ENCODE results near the gene WFDC1.
A peak's percentile ranks its signal among the peaks of the same experiment; 100 is the strongest.

The WFDC1 gene

GRCh38 chr16:84278333-84278732 lies 16.3 kb upstream of the WFDC1 start:
- TF ChIP-seq CTCF (IDR thresholded peaks at IDR 0.05; ENCODE audit: insufficient read depth, low read depth, low read length, missing control alignments) = no peak
- H3K4me3 ChIP-seq (ENCODE audit: low read depth, low read length) = no peak overlapping the region
- no peak for DNase-seq (ENCODE audit: low read depth)

GRCh38 chr16:84278968-84279367 lies 15.7 kb upstream of the WFDC1 start:
- H3K4me3 ChIP-seq (ENCODE audit: low read depth, low read length) = no peak overlapping the region
- DNase-seq (ENCODE audit: low read depth) = no peak
- no peak for TF ChIP-seq CTCF (IDR thresholded peaks at IDR 0.05; ENCODE audit: insufficient read depth, low read depth, low read length, missing control alignments)

DNA sequence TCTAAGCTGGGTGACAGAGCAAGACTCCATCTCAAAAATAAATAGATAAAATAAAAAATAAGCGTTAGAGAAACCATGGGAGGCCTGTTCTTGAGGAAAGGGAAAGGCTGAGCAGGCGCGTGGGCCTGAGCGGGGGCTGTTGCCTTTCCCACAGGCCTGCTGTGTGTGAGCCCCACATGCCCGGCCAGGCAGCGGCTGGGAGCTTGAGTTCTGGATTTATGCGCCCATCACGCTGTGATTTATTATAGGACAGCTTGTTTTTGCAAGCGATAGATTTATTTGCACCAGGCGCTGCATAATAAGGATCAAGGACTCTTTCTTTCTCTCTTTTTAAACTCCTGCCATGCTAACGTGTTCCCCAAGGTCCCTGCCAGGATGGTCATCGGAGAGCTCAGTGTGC lies 14.8 kb upstream of the WFDC1 start:
- DNase-seq (ENCODE audit: low read depth) = no peak
- no peak overlapping the region for H3K4me3 ChIP-seq (ENCODE audit: low read depth, low read length)
- no peak for TF ChIP-seq CTCF (IDR thresholded peaks at IDR 0.05; ENCODE audit: insufficient read depth, low read depth, low read length, missing control alignments)

GRCh38 chr16:84281074-84281473 lies 13.6 kb upstream of the WFDC1 start:
- H3K4me3 ChIP-seq (ENCODE audit: low read depth, low read length) = no peak overlapping the region
- peak; percentile 53 for DNase-seq (ENCODE audit: low read depth)
- TF ChIP-seq CTCF (IDR thresholded peaks at IDR 0.05; ENCODE audit: insufficient read depth, low read depth, low read length, missing control alignments) = no peak

DNA sequence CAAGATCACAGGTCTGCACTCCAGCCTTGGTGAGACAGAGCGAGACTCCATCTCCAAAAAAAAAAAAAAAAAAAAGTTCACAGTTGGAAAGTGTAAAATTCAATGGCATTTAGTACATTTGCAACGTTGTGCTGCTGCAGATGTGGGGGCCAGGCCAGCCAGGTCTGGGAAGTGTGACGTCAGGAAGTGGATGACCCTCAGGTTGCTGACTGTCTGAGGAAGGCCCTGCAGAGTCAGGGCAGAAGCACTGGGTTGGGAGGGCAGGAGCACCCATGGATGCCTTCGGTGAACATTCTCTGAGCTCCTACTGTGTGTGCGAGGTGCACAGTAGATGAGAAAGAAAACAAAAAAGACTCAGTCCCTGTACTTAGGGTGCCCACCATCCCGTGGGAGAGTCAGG lies 12.1 kb upstream of the WFDC1 start:
- no peak overlapping the region for H3K4me3 ChIP-seq (ENCODE audit: low read depth, low read length)
- no peak for DNase-seq (ENCODE audit: low read depth)

GRCh38 chr16:84283314-84284153 lies 11.1 kb upstream of the WFDC1 start:
- H3K4me3 ChIP-seq (ENCODE audit: low read depth, low read length) = no peak overlapping the region
- DNase-seq (ENCODE audit: low read depth) = no peak
- no peak for TF ChIP-seq CTCF (IDR thresholded peaks at IDR 0.05; ENCODE audit: insufficient read depth, low read depth, low read length, missing control alignments)

More for the DNA sequence above, 12.1 kb upstream of the WFDC1 start:
- no peak for TF ChIP-seq CTCF (IDR thresholded peaks at IDR 0.05; ENCODE audit: insufficient read depth, low read depth, low read length, missing control alignments)

Measured in GM12865 (cell line).